IPS DF 6.9 (cell line): ENCODE measurements around the gene CAMKK2.
A peak's percentile ranks its signal among the peaks of the same experiment; 100 is the strongest.
"Not testable (repeated sequence)": the region's sequence is repeated elsewhere in the genome, so short reads cannot be mapped to it uniquely, and the experiment has no call there.

Experiments used
- DNase-seq: peaks from one replicate; pipeline ENCODE4 v3.0.0-alpha.2; 2013; ENCODE audit warnings: low read depth, low spot score
- H3K27ac ChIP-seq: one replicate; pipeline ENCODE4 v1.5.1; 2013; ENCODE audit warnings: low read length, control low read depth
- H3K27me3 ChIP-seq: 2 replicates; pipeline ENCODE4 v1.6.1; 2013; ENCODE audit warnings: mild to moderate bottlenecking, low read length; ENCODE audit not compliant: control insufficient read depth, insufficient read depth
- H3K36me3 ChIP-seq: 2 replicates; pipeline ENCODE4 v1.6.1; 2013; ENCODE audit warnings: low read length; ENCODE audit not compliant: control insufficient read depth, insufficient read depth
- H3K4me1 ChIP-seq: 2 replicates; pipeline ENCODE4 v1.6.1; 2013; ENCODE audit warnings: low read length; ENCODE audit not compliant: control insufficient read depth, insufficient read depth
- H3K4me3 ChIP-seq: 2 replicates; pipeline ENCODE4 v1.5.1; 2013; ENCODE audit warnings: mild to moderate bottlenecking, low read length
- H3K9me3 ChIP-seq: 2 replicates; pipeline ENCODE4 v1.6.1; 2013; ENCODE audit warnings: low read length, inconsistent platforms; ENCODE audit not compliant: control insufficient read depth, insufficient read depth
- WGBS: extraction: QIAGEN DNeasy Blood & Tissue Kit; methylation state at CpG from one replicate; pipeline ENCODE4 v1.1.7; 2013; ENCODE audit warnings: mixed read lengths, missing lambda C conversion rate; ENCODE audit not compliant: insufficient read length, insufficient coverage; 5-methylcytosine and 5-hydroxymethylcytosine counted together

CAMKK2 gene

DNA sequence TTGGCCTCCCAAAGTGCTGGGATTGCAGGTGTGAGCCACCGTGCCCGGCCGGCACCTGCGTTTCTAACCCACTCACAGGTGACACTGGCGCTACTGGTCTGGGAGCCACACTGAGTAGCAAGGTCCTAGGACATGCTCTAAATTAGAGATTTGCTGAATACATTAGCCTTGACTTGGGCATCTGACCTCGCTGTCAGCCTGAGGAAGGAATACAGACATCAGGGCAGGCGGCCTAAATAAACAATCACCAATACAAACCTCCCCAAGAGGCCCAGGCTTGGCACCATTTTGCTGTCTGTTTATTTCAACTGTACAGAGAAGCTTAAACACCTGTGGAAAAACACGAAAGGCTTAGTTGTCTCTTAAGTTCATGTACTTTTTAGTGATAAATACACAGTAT is 59.1 kb downstream of the CAMKK2 start:
- no peaks in the 10 kb centered on the region for H3K36me3 ChIP-seq
- no CpG with 5 or more reads among the region's 8 CpGs for WGBS
- no peak overlapping the region for H3K4me3 ChIP-seq
- DNase-seq, result no peak
- H3K27ac ChIP-seq, result no peak overlapping the region
- no peaks in the 10 kb centered on the region for H3K9me3 ChIP-seq
- H3K4me1 ChIP-seq, result peaks cover 4% of the 10 kb centered on the region
- H3K27me3 ChIP-seq, result no peaks in the 10 kb centered on the region

DNA sequence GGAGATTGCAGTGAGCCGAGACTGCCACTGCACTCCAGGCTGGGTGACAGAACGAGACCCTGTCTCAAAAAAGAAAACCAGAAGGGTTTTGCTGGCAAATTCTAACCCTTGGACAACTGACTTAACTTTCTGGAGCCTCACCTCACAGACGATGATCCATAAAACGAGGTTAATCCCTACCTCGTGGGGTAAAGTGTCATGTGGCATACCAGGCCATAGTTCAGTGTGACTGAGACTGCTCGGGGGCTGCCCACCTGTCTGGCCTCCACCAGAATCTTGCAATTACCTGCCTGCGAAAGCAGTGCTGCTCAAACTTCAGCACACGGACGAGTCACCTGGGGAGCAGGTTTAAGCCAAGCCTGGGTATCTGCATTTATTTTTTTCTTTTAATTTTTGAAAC is 59.7 kb downstream of the CAMKK2 start:
- no peak overlapping the region for H3K27ac ChIP-seq
- WGBS, result no CpG with 5 or more reads among the region's 9 CpGs

DNA sequence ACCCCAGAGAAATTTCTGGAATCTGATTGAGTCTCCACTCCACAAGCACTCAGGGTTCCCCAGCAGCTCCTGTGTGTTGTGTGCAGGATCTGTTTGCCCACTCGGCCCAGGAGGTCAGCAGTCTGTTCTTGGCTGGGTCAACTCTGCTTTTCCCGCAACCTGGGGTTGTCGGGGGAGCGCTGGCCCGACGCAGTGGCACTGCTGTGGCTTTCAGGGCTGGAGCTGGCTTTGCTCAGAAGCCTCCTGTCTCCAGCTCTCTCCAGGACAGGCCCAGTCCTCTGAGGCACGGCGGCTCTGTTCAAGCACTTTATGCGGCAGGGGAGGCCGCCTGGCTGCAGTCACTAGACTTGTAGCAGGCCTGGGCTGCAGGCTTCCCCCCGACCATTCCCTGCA is 62.9 kb downstream of the CAMKK2 start:
- Histone ChIP-seq H3K27me3 (no peaks in the 10 kb centered on the region), H3K27ac (no peak overlapping the region), H3K36me3 (peaks cover 4% of the 10 kb centered on the region; the same call in 1 of the 2 replicates), H3K9me3 (no peaks in the 10 kb centered on the region), H3K4me1 (no peaks in the 10 kb centered on the region; the same call in 1 of the 2 replicates), H3K4me3 (no peak overlapping the region)
- no peak for DNase-seq
- no CpG with 5 or more reads among the region's 11 CpGs for WGBS

More for the DNA sequence above, 59.7 kb downstream of the CAMKK2 start:
- no peak for DNase-seq
- peaks cover 4% of the 10 kb centered on the region for H3K4me1 ChIP-seq
- H3K9me3 ChIP-seq, result no peaks in the 10 kb centered on the region
- no peaks in the 10 kb centered on the region for H3K27me3 ChIP-seq
- no peaks in the 10 kb centered on the region for H3K36me3 ChIP-seq
- H3K4me3 ChIP-seq, result no peak overlapping the region

DNA sequence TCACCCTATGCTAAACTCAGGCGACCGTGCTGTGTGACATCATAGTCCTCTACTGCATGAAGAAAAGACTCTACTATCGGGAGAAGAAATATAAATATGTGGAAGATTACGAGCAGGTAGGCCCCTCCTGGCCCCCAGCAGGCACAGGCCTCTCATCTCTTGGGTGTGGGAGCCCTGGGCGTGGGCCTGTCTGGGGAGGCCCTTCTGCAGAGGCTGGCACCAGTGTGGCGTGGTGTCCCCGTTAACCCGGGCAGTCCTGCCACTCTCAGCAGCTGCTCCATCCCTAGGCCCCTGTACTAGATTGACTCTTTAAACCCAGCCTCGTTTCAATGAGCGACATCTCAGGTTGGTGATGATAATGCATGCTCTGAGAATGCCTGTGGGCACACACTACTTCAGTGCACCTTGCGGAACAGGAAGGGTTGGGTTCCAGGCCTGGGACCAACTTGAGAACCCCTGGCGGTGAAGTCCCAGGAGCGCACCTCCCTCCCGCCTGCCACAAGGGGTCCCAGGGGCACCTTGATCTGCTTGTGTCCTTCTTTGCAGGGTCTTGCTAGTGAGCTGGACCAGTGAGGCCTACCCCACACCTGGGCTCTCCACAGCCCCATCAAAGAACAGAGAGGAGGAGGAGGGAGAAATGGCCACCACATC is 63.4 kb downstream of the CAMKK2 start:
- no peak for DNase-seq
- H3K27ac ChIP-seq, result no peak overlapping the region
- no CpG with 5 or more reads among the region's 14 CpGs for WGBS
- H3K27me3 ChIP-seq, result no peaks in the 10 kb centered on the region
- no peaks in the 10 kb centered on the region for H3K4me1 ChIP-seq
- H3K4me3 ChIP-seq, result no peak overlapping the region
- no peaks in the 10 kb centered on the region for H3K9me3 ChIP-seq
- peaks cover 4% of the 10 kb centered on the region; the same call in 1 of the 2 replicates for H3K36me3 ChIP-seq

DNA sequence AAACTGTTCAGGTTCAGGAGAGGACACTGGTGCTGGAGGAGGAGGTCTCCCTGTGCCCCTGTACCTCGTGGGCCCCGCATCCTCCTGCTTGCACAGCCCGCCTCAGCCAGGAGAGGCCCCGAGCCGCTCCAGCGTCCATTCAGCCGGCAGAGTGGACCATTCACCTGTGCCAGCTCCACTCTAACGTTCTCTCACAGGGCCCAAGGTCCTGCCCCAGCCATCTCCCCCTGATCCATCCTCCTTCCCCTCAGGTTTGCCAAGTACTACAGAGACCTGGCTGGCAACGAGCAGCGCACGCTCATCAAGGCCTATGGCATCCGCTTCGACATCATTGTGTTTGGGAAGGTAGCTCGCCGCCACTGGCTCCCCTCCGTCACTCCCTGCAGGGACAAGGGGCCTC is 64.3 kb downstream of the CAMKK2 start:
- no peak for DNase-seq
- Histone ChIP-seq H3K9me3 (no peaks in the 10 kb centered on the region), H3K36me3 (peaks cover 4% of the 10 kb centered on the region; the same call in 1 of the 2 replicates), H3K4me1 (no peaks in the 10 kb centered on the region), H3K4me3 (no peak overlapping the region), H3K27me3 (no peaks in the 10 kb centered on the region), H3K27ac (no peak overlapping the region)
- WGBS, result no CpG with 5 or more reads among the region's 16 CpGs

DNA sequence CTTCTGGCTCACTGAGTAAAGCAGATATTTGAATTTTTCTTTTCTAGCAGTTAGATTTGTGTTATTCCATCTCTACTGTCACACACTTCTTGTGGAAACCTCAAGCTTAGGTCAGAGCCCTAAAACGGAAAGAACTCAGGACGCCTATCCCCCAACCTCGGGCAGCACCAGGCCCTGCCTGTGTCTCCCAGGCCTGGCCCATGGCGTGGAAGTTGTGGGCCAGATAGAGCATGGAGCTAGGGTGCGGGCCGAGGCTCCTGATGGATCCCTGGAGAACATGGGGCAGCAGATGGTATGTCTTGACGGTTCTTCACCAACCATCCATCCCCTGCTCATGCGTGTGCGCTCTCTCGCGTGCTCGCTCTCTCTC is 66.0 kb downstream of the CAMKK2 start:
- DNase-seq, result no peak
- Histone ChIP-seq H3K4me3 (no peak overlapping the region), H3K9me3 (no peaks in the 10 kb centered on the region), H3K27me3 (no peaks in the 10 kb centered on the region), H3K36me3 (peaks cover 4% of the 10 kb centered on the region; the same call in 1 of the 2 replicates), H3K27ac (no peak overlapping the region), H3K4me1 (no peaks in the 10 kb centered on the region)
- no CpG with 5 or more reads among the region's 12 CpGs for WGBS

DNA sequence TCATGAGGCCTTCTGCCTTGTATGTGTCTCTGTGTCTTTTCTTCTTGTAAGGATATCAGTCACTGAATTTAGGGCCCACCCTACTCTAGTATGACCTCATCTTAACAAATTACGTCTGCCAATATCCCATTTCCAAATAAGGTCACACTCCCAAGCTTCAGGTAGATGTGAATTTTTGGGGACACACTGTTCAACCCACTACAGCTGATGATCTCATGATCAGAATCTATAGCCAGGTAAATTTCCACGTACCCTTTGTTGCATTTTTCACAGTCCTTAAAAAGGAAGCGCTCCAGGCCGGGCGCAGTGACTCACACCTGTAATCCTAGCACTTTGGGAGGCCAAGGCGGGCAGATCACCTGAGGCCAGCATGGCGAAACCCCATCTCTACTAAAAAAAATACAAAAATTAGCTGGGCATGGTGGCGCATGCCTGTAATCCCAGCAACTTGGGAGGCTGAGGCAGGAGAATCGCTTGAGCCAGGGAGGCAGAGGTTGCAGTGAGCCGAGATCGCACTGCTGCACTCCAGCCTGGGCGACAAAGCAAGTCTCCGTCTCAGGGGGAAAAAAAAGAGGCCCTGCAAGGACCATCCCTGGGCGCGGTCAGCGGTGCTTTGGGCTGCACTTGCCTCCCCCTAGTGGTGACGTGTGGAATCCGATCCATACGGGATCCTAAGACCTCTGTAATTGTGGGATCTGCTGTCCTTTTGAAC is 66.5 kb downstream of the CAMKK2 start:
- H3K9me3 ChIP-seq, H3K36me3 ChIP-seq, H3K4me1 ChIP-seq, H3K4me3 ChIP-seq, H3K27ac ChIP-seq, H3K27me3 ChIP-seq: not testable (repeated sequence)
- DNase-seq, result peak; percentile 80
- WGBS, result no CpG with 5 or more reads among the region's 19 CpGs

DNA sequence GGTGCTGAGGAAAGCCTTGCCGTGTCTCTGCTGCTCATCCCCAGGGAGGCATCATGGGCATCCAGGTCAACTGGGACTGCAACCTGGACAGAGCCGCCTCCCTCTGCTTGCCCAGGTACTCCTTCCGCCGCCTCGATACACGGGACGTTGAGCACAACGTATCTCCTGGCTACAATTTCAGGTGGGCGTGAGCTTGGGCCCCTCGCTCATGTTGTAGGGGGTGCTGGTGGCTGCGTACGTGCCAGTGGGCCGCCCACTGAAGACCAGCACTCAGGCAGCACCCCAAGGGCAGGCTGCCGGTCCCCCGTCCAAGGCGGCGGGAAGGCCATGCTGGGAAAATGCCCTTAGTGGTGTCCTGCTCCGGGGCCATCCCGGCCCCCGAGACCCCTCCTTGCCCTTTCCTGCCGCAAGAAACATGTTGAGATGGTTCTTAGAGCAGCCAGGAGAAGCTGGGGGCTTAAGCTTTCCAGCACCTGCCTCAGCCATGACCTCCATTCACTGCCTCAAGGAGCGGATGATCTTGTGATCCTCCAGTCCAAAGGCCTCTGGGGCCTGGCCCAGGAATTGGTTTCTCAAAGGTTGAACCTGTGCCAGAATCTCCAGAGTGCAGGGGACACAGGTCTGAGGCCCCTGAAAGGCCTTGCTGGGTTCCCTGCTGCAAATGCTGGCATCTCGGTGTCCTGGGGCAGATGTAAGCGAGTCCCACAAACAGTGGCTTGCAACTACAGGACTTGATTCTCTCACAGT is 67.4 kb downstream of the CAMKK2 start:
- no peak overlapping the region for H3K27ac ChIP-seq

DNA sequence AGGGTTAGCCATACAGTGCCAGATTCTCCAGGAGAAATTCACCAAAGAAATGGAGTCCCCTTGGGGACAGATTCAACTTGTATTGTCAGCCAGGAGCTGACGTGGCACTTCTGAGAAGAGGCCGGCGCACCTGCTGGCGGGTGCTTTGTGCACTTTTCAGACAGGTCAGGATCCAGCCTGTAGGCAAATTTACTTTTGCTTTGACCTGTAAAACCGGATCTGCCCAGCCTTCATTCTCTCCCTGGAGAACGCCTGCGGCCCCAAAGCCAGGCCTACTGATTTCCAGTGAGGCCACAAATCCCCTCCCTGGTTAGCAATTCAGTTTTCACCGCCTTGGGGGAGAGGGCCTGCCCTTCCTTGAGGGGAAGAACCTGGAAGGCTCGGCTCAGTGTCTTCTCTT is 69.2 kb downstream of the CAMKK2 start:
- H3K27ac ChIP-seq, result no peak overlapping the region
- no peak for DNase-seq

More for the DNA sequence above, 67.4 kb downstream of the CAMKK2 start:
- Histone ChIP-seq H3K4me1 (no peaks in the 10 kb centered on the region), H3K9me3 (no peaks in the 10 kb centered on the region), H3K27me3 (no peaks in the 10 kb centered on the region), H3K36me3 (peaks cover 4% of the 10 kb centered on the region; the same call in 1 of the 2 replicates), H3K4me3 (no peak overlapping the region; the same call in 1 of the 2 replicates)
- WGBS, result no CpG with 5 or more reads among the region's 24 CpGs
- no peak for DNase-seq

DNA sequence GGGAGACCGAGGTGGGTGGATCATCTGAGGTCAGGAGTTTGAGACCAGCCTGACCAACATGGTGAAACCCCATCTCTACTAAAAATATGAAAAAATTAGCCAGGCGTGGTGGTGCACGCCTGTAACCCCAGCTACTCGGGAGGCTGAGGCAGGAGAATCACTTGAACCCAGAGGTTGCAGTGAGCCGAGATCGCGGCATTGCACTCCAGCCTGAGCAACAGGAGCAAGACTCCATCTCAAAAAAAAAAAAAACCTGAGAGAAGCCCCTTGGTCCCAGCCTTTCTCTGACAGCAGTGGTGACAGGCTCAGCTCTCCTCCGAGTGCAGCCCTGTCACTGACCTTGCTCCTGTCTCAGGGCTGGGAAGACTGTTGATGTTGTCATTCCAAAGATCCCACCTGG is 69.6 kb downstream of the CAMKK2 start:
- not testable (repeated sequence) for H3K36me3 ChIP-seq, H3K9me3 ChIP-seq, H3K27ac ChIP-seq, H3K27me3 ChIP-seq, H3K4me1 ChIP-seq, DNase-seq, H3K4me3 ChIP-seq
- no CpG with 5 or more reads among the region's 8 CpGs for WGBS

More for the DNA sequence above, 69.2 kb downstream of the CAMKK2 start:
- peaks cover 4% of the 10 kb centered on the region; the same call in 1 of the 2 replicates for H3K36me3 ChIP-seq
- WGBS, result no CpG with 5 or more reads among the region's 9 CpGs
- no peak overlapping the region for H3K4me3 ChIP-seq
- no peaks in the 10 kb centered on the region for H3K9me3 ChIP-seq
- H3K27me3 ChIP-seq, result no peaks in the 10 kb centered on the region
- H3K4me1 ChIP-seq, result no peaks in the 10 kb centered on the region
